ENCODE results near the gene CPNE7. TPM values are rescaled to one million over a fixed set of nuclear protein-coding genes. Genes with fewer than 3 reads are reported as not detected.

CPNE7 gene
- total and polyA plus RNA-seq, 2 of the 13 experiments (the other 11 are each of a cell fraction or from before 2014, with no cell fraction given) = 0.59 TPM; not detected in 1

DNA sequence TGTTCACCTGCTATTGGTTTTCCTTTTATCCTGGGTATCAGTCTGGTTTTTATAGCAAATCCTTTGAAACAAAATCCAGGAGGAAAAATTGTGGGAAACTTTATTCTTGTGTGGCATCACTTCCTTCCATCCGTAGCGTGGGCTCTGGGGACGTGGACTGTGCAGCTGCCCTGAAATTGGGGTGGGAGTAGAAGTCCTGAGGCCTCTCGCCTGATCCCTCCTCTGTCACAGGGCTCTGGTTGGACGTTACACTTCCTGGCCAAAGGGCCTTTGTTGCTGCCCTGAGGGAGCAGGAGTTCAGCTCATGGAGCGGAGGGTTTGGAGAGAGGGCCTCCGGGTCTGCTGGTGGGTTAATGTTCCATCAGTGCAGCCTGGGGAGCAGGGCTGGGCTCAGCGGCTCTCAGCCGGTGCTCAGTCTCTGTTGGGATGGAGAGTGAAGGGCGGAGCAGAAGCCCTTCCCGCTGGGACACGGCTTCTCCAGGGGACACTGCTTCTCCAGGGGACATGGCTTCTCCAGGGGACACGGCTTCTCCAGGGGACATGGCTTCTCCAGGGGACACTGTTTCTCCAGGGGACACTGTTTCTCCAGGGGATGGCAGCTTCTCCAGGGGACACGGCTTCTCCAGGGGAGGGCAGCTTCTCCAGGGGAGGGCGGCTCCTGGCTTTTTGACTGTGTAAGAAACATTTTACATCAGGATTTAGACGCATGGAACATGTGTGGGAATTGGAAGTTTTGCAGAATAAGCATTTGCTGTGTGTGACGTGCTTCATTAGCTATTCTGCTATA lies 30.3 kb upstream of the CPNE7 start (continued):
- TF ChIP-seq, protein P1, sequence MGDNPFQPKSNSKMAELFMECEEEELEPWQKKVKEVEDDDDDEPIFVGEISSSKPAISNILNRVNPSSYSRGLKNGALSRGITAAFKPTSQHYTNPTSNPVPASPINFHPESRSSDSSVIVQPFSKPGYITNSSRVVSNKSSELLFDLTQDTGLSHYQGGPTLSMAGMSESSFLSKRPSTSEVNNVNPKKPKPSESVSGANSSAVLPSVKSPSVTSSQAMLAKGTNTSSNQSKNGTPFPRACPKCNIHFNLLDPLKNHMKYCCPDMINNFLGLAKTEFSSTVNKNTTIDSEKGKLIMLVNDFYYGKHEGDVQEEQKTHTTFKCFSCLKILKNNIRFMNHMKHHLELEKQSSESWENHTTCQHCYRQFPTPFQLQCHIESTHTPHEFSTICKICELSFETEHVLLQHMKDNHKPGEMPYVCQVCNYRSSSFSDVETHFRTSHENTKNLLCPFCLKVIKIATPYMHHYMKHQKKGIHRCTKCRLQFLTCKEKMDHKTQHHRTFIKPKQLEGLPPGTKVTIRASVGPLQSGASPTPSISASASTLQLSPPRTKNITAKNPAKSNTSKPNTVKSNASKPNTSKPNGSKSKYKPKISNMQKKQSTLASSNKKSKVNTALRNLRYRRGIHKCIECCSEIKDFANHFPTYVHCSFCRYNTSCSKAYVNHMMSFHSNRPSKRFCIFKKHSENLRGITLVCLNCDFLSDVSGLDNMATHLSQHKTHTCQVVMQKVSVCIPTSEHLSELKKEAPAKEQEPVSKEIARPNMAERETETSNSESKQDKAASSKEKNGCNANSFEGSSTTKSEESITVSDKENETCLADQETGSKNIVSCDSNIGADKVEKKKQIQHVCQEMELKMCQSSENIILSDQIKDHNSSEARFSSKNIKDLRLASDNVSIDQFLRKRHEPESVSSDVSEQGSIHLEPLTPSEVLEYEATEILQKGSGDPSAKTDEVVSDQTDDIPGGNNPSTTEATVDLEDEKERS (CRISPR knock-in tag; IDR thresholded peaks at IDR 0.05) = peak; percentile 77; the same call in 1 of the 2 replicates
- TF ChIP-seq TBX2 (CRISPR knock-in tag; IDR thresholded peaks at IDR 0.05; ENCODE audit: borderline replicate concordance) (0 out of 2 replicates have a peak, but pooled peaks have one; percentile 35), ZNF83 (CRISPR knock-in tag; IDR thresholded peaks at IDR 0.05; ENCODE audit: borderline replicate concordance) (no peak; the same call in 1 of the 2 replicates), MEF2D (CRISPR knock-in tag; IDR thresholded peaks at IDR 0.05) (0 out of 2 replicates have a peak, but pooled peaks have one; percentile 71), ZNF768 (CRISPR knock-in tag; IDR thresholded peaks at IDR 0.05) (peak; percentile 91), ZSCAN29 (CRISPR knock-in tag; conservative IDR thresholded peaks at IDR 0.05) (0 out of 2 replicates have a peak, but pooled peaks have one; percentile 42), KAT2B (IDR thresholded peaks at IDR 0.05; ENCODE audit: borderline replicate concordance, low read depth, low read length) (no peak), NCOR1 (IDR thresholded peaks at IDR 0.05; ENCODE audit: borderline replicate concordance, low read length) (peak; percentile 89), EP300 (IDR thresholded peaks at IDR 0.05; ENCODE audit: low read depth in 2 of 2, low read length in 2 of 2) (peak in 1 of 2 experiments; percentile 58; a peak in 1 of 4 replicates), EP300 (CRISPR knock-in tag; IDR thresholded peaks at IDR 0.05; ENCODE audit: borderline replicate concordance) (no peak), ZBTB1 (CRISPR knock-in tag; IDR thresholded peaks at IDR 0.05; ENCODE audit: borderline replicate concordance) (no peak), ZNF629 (CRISPR knock-in tag; conservative IDR thresholded peaks at IDR 0.05) (no peak), ZNF30 (CRISPR knock-in tag; IDR thresholded peaks at IDR 0.05) (no peak), CBX1 (IDR thresholded peaks at IDR 0.05; ENCODE audit: low read depth) (peak; percentile 49), HES4 (CRISPR knock-in tag; IDR thresholded peaks at IDR 0.05; ENCODE audit: borderline replicate concordance) (no peak), BCL6 (CRISPR knock-in tag; IDR thresholded peaks at IDR 0.05) (no peak; the same call in 1 of the 2 replicates), ZNF747 (CRISPR knock-in tag; IDR thresholded peaks at IDR 0.05; ENCODE audit: borderline replicate concordance) (peak; percentile 50), HMGXB3 (CRISPR knock-in tag; IDR thresholded peaks at IDR 0.05; ENCODE audit: borderline replicate concordance) (0 out of 2 replicates have a peak, but pooled peaks have one; percentile 24), ZNF619 (CRISPR knock-in tag; IDR thresholded peaks at IDR 0.05) (peak; percentile 83; the same call in 1 of the 2 replicates), SPEN (CRISPR knock-in tag; IDR thresholded peaks at IDR 0.05; ENCODE audit: low read depth) (peak; percentile 79), PBX2 (CRISPR knock-in tag; IDR thresholded peaks at IDR 0.05) (no peak)

Data from HepG2 (cell line).